Eye (tissue), 1 donor: ENCODE results near the gene SAG.
A peak's percentile ranks its signal among the peaks of the same experiment; 100 is the strongest.

Experiments
- DNase-seq: peaks from one replicate; pipeline ENCODE4 v3.0.0-alpha.2; 2015

SAG gene

GRCh38 chr2:233289648-233290047 lies 18.0 kb upstream of the SAG start:
- DNase-seq = no peak

GRCh38 chr2:233290051-233290845 lies 17.4 kb upstream of the SAG start:
- DNase-seq = no peak

- DNase-seq = no peak
Observed at GRCh38 chr2:233295891-233296290, 11.7 kb upstream of the SAG start.

GRCh38 chr2:233297076-233297475 lies 10.5 kb upstream of the SAG start:
- DNase-seq = no peak

GRCh38 chr2:233300401-233300800 lies 7.2 kb upstream of the SAG start:
- no peak for DNase-seq

- no peak for DNase-seq
Observed at GRCh38 chr2:233301248-233301647, 6.4 kb upstream of the SAG start.

- no peak for DNase-seq
Observed at GRCh38 chr2:233301811-233302210, 5.8 kb upstream of the SAG start.

GRCh38 chr2:233303252-233303651 lies 4.4 kb upstream of the SAG start:
- no peak for DNase-seq

- DNase-seq = no peak
Observed at GRCh38 chr2:233311241-233311926, 3.8 kb downstream of the SAG start.

- no peak for DNase-seq
Observed at GRCh38 chr2:233312874-233313273, 5.3 kb downstream of the SAG start.

GRCh38 chr2:233314180-233314925 lies 6.7 kb downstream of the SAG start:
- no peak for DNase-seq

- no peak for DNase-seq
Observed at GRCh38 chr2:233317196-233317943, 9.8 kb downstream of the SAG start.

- DNase-seq = no peak
Observed at GRCh38 chr2:233319256-233319655, 11.6 kb downstream of the SAG start.

- DNase-seq = no peak
Observed at GRCh38 chr2:233320470-233320869, 12.9 kb downstream of the SAG start.

- DNase-seq = no peak
Observed at GRCh38 chr2:233321166-233321565, 13.6 kb downstream of the SAG start.

GRCh38 chr2:233323851-233324250 lies 16.2 kb downstream of the SAG start:
- no peak for DNase-seq

GRCh38 chr2:233325256-233325655 lies 17.6 kb downstream of the SAG start:
- no peak for DNase-seq

GRCh38 chr2:233325814-233326213 lies 18.2 kb downstream of the SAG start:
- DNase-seq = no peak

GRCh38 chr2:233326500-233326899 lies 18.9 kb downstream of the SAG start:
- DNase-seq = no peak

GRCh38 chr2:233328922-233329321 lies 21.3 kb downstream of the SAG start:
- DNase-seq = no peak

GRCh38 chr2:233329489-233330135 lies 22.0 kb downstream of the SAG start:
- DNase-seq = peak; percentile 73

- DNase-seq = no peak
Observed at GRCh38 chr2:233331536-233331935, 23.9 kb downstream of the SAG start.

- no peak for DNase-seq
Observed at GRCh38 chr2:233332125-233332524, 24.5 kb downstream of the SAG start.
